OCI-LY7 (cell line): ENCODE measurements around the gene CD200. TPM values are rescaled to one million over a fixed set of nuclear protein-coding genes. Genes with fewer than 3 reads are reported as not detected.

Source experiments
- BruUV-seq: library from RNA; stranded (reverse); fragments of 400-500 nt; replicated peaks from 2 replicates; lab custom pipeline; 2021; lab: Mats Ljungman, UMichigan
- CTCF ChIA-PET: fragments of 300-600 bp; sonication (Branson Sonifier 250); formaldehyde crosslinking; loops from one replicate; lab custom pipeline; 2022; ENCODE audit warnings: antibody characterized with exemption; ENCODE audit not compliant: unreplicated experiment; lab: Charles Lee
- POLR2A ChIA-PET: fragments of 300-600 bp; sonication (Branson Sonifier 250); formaldehyde crosslinking; loops from one replicate; lab custom pipeline; 2022; ENCODE audit warnings: antibody characterized with exemption; lab: Charles Lee
- DNase-seq: peaks from one replicate; pipeline ENCODE4 v3.0.0-alpha.2; 2015; ENCODE audit warnings: low spot score
- H2AFZ ChIP-seq: fragments of 200-600 bp; sonication (generic), shearing (Covaris generic); 2 replicates; pipeline ENCODE4 v1.6.1; 2014; ENCODE audit warnings: mild to moderate bottlenecking, antibody characterized with exemption, low read length, moderate library complexity
- H3K27ac ChIP-seq: fragments of 200-600 bp; sonication (generic); 2 replicates; pipeline ENCODE4 v1.5.1; 2014; ENCODE audit warnings: mixed run types, low read depth, mild to moderate bottlenecking, moderate library complexity, low read length, inconsistent platforms; ENCODE audit not compliant: poor library complexity, severe bottlenecking
- H3K36me3 ChIP-seq: fragments of 200-600 bp; sonication (generic); 2 replicates; pipeline ENCODE4 v1.6.1; 2014; ENCODE audit warnings: mild to moderate bottlenecking, antibody characterized with exemption, low read length, moderate library complexity, mixed read lengths; ENCODE audit not compliant: insufficient read depth
- H3K4me1 ChIP-seq: fragments of 200-600 bp; sonication (generic); 2 replicates; pipeline ENCODE4 v1.5.1; 2014; ENCODE audit warnings: mild to moderate bottlenecking, low read length; ENCODE audit not compliant: insufficient read depth, poor library complexity, severe bottlenecking
- H3K4me2 ChIP-seq: fragments of 200-600 bp; sonication (generic); 2 replicates; pipeline ENCODE4 v1.6.1; 2014; ENCODE audit warnings: mild to moderate bottlenecking, low read length
- H3K4me3 ChIP-seq: fragments of 200-600 bp; sonication (generic); 2 replicates; pipeline ENCODE4 v1.5.1; 2014; ENCODE audit warnings: mild to moderate bottlenecking, low read depth, low read length; ENCODE audit not compliant: poor library complexity, severe bottlenecking
- H3K79me2 ChIP-seq: fragments of 200-600 bp; sonication (generic); 2 replicates; pipeline ENCODE4 v1.6.1; 2016; ENCODE audit warnings: low read depth, mild to moderate bottlenecking, low read length, moderate library complexity, mixed read lengths; ENCODE audit not compliant: insufficient read depth
- H3K9me2 ChIP-seq: fragments of 200-600 bp; sonication (generic); 2 replicates; pipeline ENCODE4 v1.6.1; 2016; ENCODE audit warnings: mild to moderate bottlenecking, low read length, mixed read lengths; ENCODE audit not compliant: insufficient read depth
- H3K9me3 ChIP-seq: fragments of 200-600 bp; sonication (generic); 2 replicates; pipeline ENCODE4 v1.6.1; 2014; ENCODE audit warnings: mild to moderate bottlenecking, mixed run types, low read length, mixed read lengths
- H4K20me1 ChIP-seq: fragments of 200-600 bp; sonication (generic); 2 replicates; pipeline ENCODE4 v1.6.1; 2014; ENCODE audit warnings: mild to moderate bottlenecking, antibody characterized with exemption, low read length, moderate library complexity, mixed read lengths; ENCODE audit not compliant: insufficient read depth
- CTCF ChIP-seq: fragments of 200-600 bp; sonication (generic); conservative IDR thresholded peaks from 2 replicates; pipeline ENCODE4 v1.5.1; 2014; ENCODE audit warnings: mild to moderate bottlenecking, antibody characterized with exemption, low read length, moderate library complexity, mixed read lengths
- EZH2phosphoT487 ChIP-seq: fragments of 200-600 bp; sonication (generic); IDR thresholded peaks from 2 replicates; pipeline ENCODE4 v1.6.1; 2018; ENCODE audit warnings: low read depth, borderline replicate concordance, mild to moderate bottlenecking, mixed run types, antibody characterized with exemption, low read length, moderate library complexity, mixed read lengths
- intact Hi-C: fragments of 100-400 bp; cut with micrococcal nuclease; formaldehyde crosslinking; loops from one replicate; pipeline ENCODE4 v1.10.0; 2022; ENCODE audit not compliant: unreplicated experiment
- total RNA-seq, 2 experiments: library from RNA; depleted of rRNA in 1 of 2; stranded (reverse); fragments of >200 nt in 1 of 2; shearing (Covaris generic) in 1 of 2; gene quantifications; 2 replicates each; pipeline ENCODE4 v1.2.3, GENCODE V29; 2014 to 2022

The CD200 gene
- total RNA-seq, 2 experiments from 2014 or later, result not detected

- Histone ChIP-seq H2AFZ (no peak overlapping the region), H3K27ac (no peak overlapping the region), H3K79me2 (no peaks in the 10 kb centered on the region), H3K36me3 (no peaks in the 10 kb centered on the region), H4K20me1 (no peaks in the 10 kb centered on the region), H3K9me3 (no peaks in the 10 kb centered on the region), H3K4me1 (no peaks in the 10 kb centered on the region), H3K4me2 (no peak overlapping the region), H3K4me3 (no peak overlapping the region), H3K9me2 (no peaks in the 10 kb centered on the region)
- intact Hi-C loops, result no loop called here
- ChIA-PET POLR2A (interaction anchor here (0.6 kb wide), 1 partner anchor 18 kb away, joined by 3 read pairs; no protein-coding TSS in a partner anchor), CTCF (no interaction called here)
- BruUV-seq, result no TSS peak
- no peak for TF ChIP-seq EZH2phosphoT487
- no peak for TF ChIP-seq CTCF
- no peak for DNase-seq
Observed at GRCh38 chr3:112345681-112346080, 12.7 kb downstream of the CD200 start.

GRCh38 chr3:112346491-112347122 is 13.7 kb downstream of the CD200 start:
- Histone ChIP-seq H3K79me2 (no peaks in the 10 kb centered on the region), H2AFZ (no peak overlapping the region), H3K4me2 (no peak overlapping the region), H3K4me3 (no peak overlapping the region), H3K9me2 (no peaks in the 10 kb centered on the region), H3K36me3 (no peaks in the 10 kb centered on the region), H4K20me1 (no peaks in the 10 kb centered on the region), H3K27ac (no peak overlapping the region), H3K4me1 (no peaks in the 10 kb centered on the region), H3K9me3 (no peaks in the 10 kb centered on the region)
- CTCF ChIA-PET, result interaction anchor here (1.0 kb wide), 1 partner anchor 15 kb away, joined by 3 read pairs; no protein-coding TSS in a partner anchor
- POLR2A ChIA-PET, result interaction anchor here (0.9 kb wide), 1 partner anchor 13 kb away, joined by 3 read pairs; the partner anchor contains the start of gene CD200
- BruUV-seq, result no TSS peak
- no peak for TF ChIP-seq CTCF
- TF ChIP-seq EZH2phosphoT487, result no peak
- intact Hi-C loops, result no loop called here
- no peak for DNase-seq

GRCh38 chr3:112348943-112349342 is 16.0 kb downstream of the CD200 start:
- H3K36me3 ChIP-seq, result no peaks in the 10 kb centered on the region
- H3K4me2 ChIP-seq, result no peak overlapping the region
- no peaks in the 10 kb centered on the region for H4K20me1 ChIP-seq
- DNase-seq, result no peak
- H2AFZ ChIP-seq, result no peak overlapping the region
- ChIA-PET POLR2A (no interaction called here), CTCF (no interaction called here)
- H3K4me1 ChIP-seq, result no peaks in the 10 kb centered on the region
- H3K9me3 ChIP-seq, result no peaks in the 10 kb centered on the region
- H3K27ac ChIP-seq, result no peak overlapping the region
- BruUV-seq, result no TSS peak
- no peak for TF ChIP-seq EZH2phosphoT487
- TF ChIP-seq CTCF, result no peak
- H3K79me2 ChIP-seq, result no peaks in the 10 kb centered on the region
- intact Hi-C loops, result no loop called here
- no peaks in the 10 kb centered on the region for H3K9me2 ChIP-seq
- no peak overlapping the region for H3K4me3 ChIP-seq
